IMR-90 (cell line): ENCODE results near the gene UGT2B15. TPM values are rescaled to one million over a fixed set of nuclear protein-coding genes. Genes with fewer than 3 reads are reported as not detected.

Source experiments
- ATAC-seq: fragments of 200-7000 bp; cut with Tn5 transposase; 2 replicates; pipeline ENCODE4 v1.9.1; 2020; ENCODE audit warnings: low read depth, mild to moderate bottlenecking, moderate library complexity
- BruUV-seq: library from RNA; stranded (reverse); fragments of 400-500 nt; replicated peaks from 2 replicates; lab custom pipeline; 2021; lab: Mats Ljungman, UMichigan
- CTCF ChIA-PET: fragments of 300-600 bp; formaldehyde crosslinking; extraction: SDS; loops from one replicate; lab custom pipeline; 2021; ENCODE audit warnings: antibody characterized with exemption; lab: Yijun Ruan, JAX
- POLR2A ChIA-PET: fragments of 300-600 bp; sonication (Branson Sonifier 250); formaldehyde crosslinking; loops from one replicate; lab custom pipeline; 2022; ENCODE audit warnings: antibody characterized with exemption; ENCODE audit not compliant: unreplicated experiment; lab: Charles Lee
- DNase-seq: peaks from one replicate; pipeline ENCODE4 v3.0.0; 2013
- H2AFZ ChIP-seq: replicated peaks from 2 replicates; pipeline ENCODE3; 2013; ENCODE audit warnings: low read length, mild to moderate bottlenecking; ENCODE audit not compliant: poor library complexity
- H2AK5ac ChIP-seq: 2 replicates; pipeline ENCODE4 v1.6.1; 2013; ENCODE audit warnings: low read depth, low read length, inconsistent platforms
- H2AK9ac ChIP-seq: replicated peaks from 2 replicates; pipeline ENCODE3; 2013; ENCODE audit warnings: mild to moderate bottlenecking, low read depth, low read length, moderate library complexity; ENCODE audit not compliant: poor library complexity
- H2BK120ac ChIP-seq: 2 replicates; pipeline ENCODE4 v1.6.1; 2013; ENCODE audit warnings: low read depth, low read length, inconsistent platforms
- H2BK15ac ChIP-seq: 3 replicates; pipeline ENCODE4 v1.6.1; 2013; ENCODE audit warnings: low read depth, low read length, inconsistent platforms
- H2BK20ac ChIP-seq: 2 replicates; pipeline ENCODE4 v1.6.1; 2013; ENCODE audit warnings: low read depth, mild to moderate bottlenecking, inconsistent platforms, low read length, moderate library complexity
- H2BK5ac ChIP-seq: 2 replicates; pipeline ENCODE4 v1.6.1; 2013; ENCODE audit warnings: mild to moderate bottlenecking, low read depth, low read length, inconsistent platforms; ENCODE audit not compliant: poor library complexity, severe bottlenecking
- H3K14ac ChIP-seq: replicated peaks from 2 replicates; pipeline ENCODE4 v1.6.1; 2013; ENCODE audit warnings: low read depth, low read length, inconsistent platforms
- H3K18ac ChIP-seq: 2 replicates; pipeline ENCODE4 v1.6.1; 2013; ENCODE audit warnings: low read depth, low read length, control low read depth
- H3K23ac ChIP-seq: 2 replicates; pipeline ENCODE4 v1.6.1; 2013; ENCODE audit warnings: low read depth, low read length, inconsistent platforms
- H3K27ac ChIP-seq: 2 replicates; pipeline ENCODE4 v1.5.1; 2013; ENCODE audit warnings: mild to moderate bottlenecking, control low read depth, low read length; ENCODE audit not compliant: insufficient read depth
- H3K27me3 ChIP-seq: 2 replicates; pipeline ENCODE4 v1.6.1; 2013; ENCODE audit warnings: low read length; ENCODE audit not compliant: control insufficient read depth, insufficient read depth
- H3K36me3 ChIP-seq: 2 replicates; pipeline ENCODE4 v1.6.1; 2013; ENCODE audit warnings: low read length, mixed read lengths; ENCODE audit not compliant: control insufficient read depth, insufficient read depth
- H3K4ac ChIP-seq: 2 replicates; pipeline ENCODE4 v1.6.1; 2013; ENCODE audit warnings: low read depth, low read length, inconsistent platforms
- H3K4me1 ChIP-seq: 2 replicates; pipeline ENCODE4 v1.6.1; 2013; ENCODE audit warnings: low read length, mixed read lengths; ENCODE audit not compliant: control insufficient read depth, insufficient read depth
- H3K4me2 ChIP-seq: 2 replicates; pipeline ENCODE4 v1.6.1; 2013; ENCODE audit warnings: low read depth, mild to moderate bottlenecking, control low read depth, low read length, moderate library complexity
- H3K4me3 ChIP-seq: 2 replicates; pipeline ENCODE4 v1.5.1; 2013; ENCODE audit warnings: low read depth, mild to moderate bottlenecking, control low read depth, low read length, moderate library complexity; ENCODE audit not compliant: insufficient read depth
- H3K56ac ChIP-seq: 2 replicates; pipeline ENCODE4 v1.6.1; 2013; ENCODE audit warnings: low read length, inconsistent platforms; ENCODE audit not compliant: insufficient read depth; ENCODE audit errors: extremely low read depth
- H3K79me1 ChIP-seq, 2 experiments: 2 replicates each; pipeline ENCODE4 v1.6.1; 2013; ENCODE audit warnings: low read length in 2 of 2, inconsistent platforms in 1 of 2, low read depth in 1 of 2
- H3K9ac ChIP-seq: 2 replicates; pipeline ENCODE4 v1.6.1; 2013; ENCODE audit warnings: low read depth, low read length, control low read depth
- H3K9me1 ChIP-seq: 2 replicates; pipeline ENCODE4 v1.6.1; 2013; ENCODE audit warnings: low read length, inconsistent platforms; ENCODE audit not compliant: insufficient read depth
- H3K9me3 ChIP-seq: 2 replicates; pipeline ENCODE4 v1.6.1; 2013; ENCODE audit warnings: low read length; ENCODE audit not compliant: control insufficient read depth, insufficient read depth
- H4K20me1 ChIP-seq: 2 replicates; pipeline ENCODE4 v1.6.1; 2013; ENCODE audit warnings: low read length, inconsistent platforms; ENCODE audit not compliant: insufficient read depth
- H4K5ac ChIP-seq: 2 replicates; pipeline ENCODE4 v1.6.1; 2013; ENCODE audit warnings: mild to moderate bottlenecking, low read depth, low read length, control low read depth
- H4K8ac ChIP-seq, 2 experiments: 2 replicates each; pipeline ENCODE4 v1.6.1; 2013; ENCODE audit warnings: low read depth in 2 of 2, low read length in 2 of 2, control low read depth in 1 of 2, inconsistent platforms in 1 of 2
- H4K91ac ChIP-seq: 2 replicates; pipeline ENCODE4 v1.6.1; 2013; ENCODE audit warnings: low read depth, low read length, inconsistent platforms; ENCODE audit not compliant: insufficient read depth
- BHLHE40 ChIP-seq: fragments of 150-350 bp; IDR thresholded peaks from 2 replicates; pipeline ENCODE4 v1.6.1; 2016; ENCODE audit warnings: mild to moderate bottlenecking, low read depth, low read length
- CEBPB ChIP-seq: IDR thresholded peaks from 2 replicates; pipeline ENCODE4 v1.6.1; 2012; ENCODE audit warnings: low read depth, low read length, improper control_type of control experiment
- CHD1 ChIP-seq: IDR thresholded peaks from 2 replicates; pipeline ENCODE4 v1.6.1; 2012; ENCODE audit warnings: low read depth, low read length, improper control_type of control experiment
- CTCF ChIP-seq: conservative IDR thresholded peaks from 2 replicates; pipeline ENCODE4 v1.5.1; 2012; ENCODE audit warnings: mild to moderate bottlenecking, low read depth, low read length, improper control_type of control experiment
- ELK1 ChIP-seq: fragments of 150-350 bp; IDR thresholded peaks from 2 replicates; pipeline ENCODE4 v1.6.1; 2016; ENCODE audit warnings: low read depth, mild to moderate bottlenecking, low read length, moderate library complexity, borderline replicate concordance
- FOS ChIP-seq: fragments of 150-350 bp; IDR thresholded peaks from 2 replicates; pipeline ENCODE4 v1.6.1; 2016; ENCODE audit warnings: low read depth, low read length
- MAFK ChIP-seq: IDR thresholded peaks from 2 replicates; pipeline ENCODE4 v1.6.1; 2012; ENCODE audit warnings: low read depth, low read length, improper control_type of control experiment
- MAZ ChIP-seq: IDR thresholded peaks from 2 replicates; pipeline ENCODE4 v1.6.1; 2012; ENCODE audit warnings: low read depth, mild to moderate bottlenecking, low read length, improper control_type of control experiment, moderate library complexity, borderline replicate concordance
- MXI1 ChIP-seq: IDR thresholded peaks from 2 replicates; pipeline ENCODE4 v1.6.1; 2012; ENCODE audit warnings: low read depth, mild to moderate bottlenecking, low read length, moderate library complexity, borderline replicate concordance
- NFE2L2 ChIP-seq: fragments of 150-350 bp; IDR thresholded peaks from 2 replicates; pipeline ENCODE4 v1.6.1; 2016; ENCODE audit warnings: low read depth, mild to moderate bottlenecking, low read length
- POLR2A ChIP-seq: IDR thresholded peaks from 2 replicates; pipeline ENCODE4 v1.6.1; 2012; ENCODE audit warnings: mild to moderate bottlenecking, low read depth, low read length
- RAD21 ChIP-seq: IDR thresholded peaks from 2 replicates; pipeline ENCODE4 v1.6.1; 2012; ENCODE audit warnings: low read length, improper control_type of control experiment
- RCOR1 ChIP-seq: IDR thresholded peaks from 2 replicates; pipeline ENCODE4 v1.6.1; 2012; ENCODE audit warnings: mild to moderate bottlenecking, low read length, improper control_type of control experiment; ENCODE audit not compliant: insufficient replicate concordance
- RFX5 ChIP-seq: IDR thresholded peaks from 2 replicates; pipeline ENCODE4 v1.8.0; 2012; ENCODE audit warnings: low read depth, mild to moderate bottlenecking, low read length, moderate library complexity
- SMC3 ChIP-seq: fragments of 150-350 bp; IDR thresholded peaks from 2 replicates; pipeline ENCODE4 v1.6.1; 2016; ENCODE audit warnings: low read depth, mild to moderate bottlenecking, antibody characterized with exemption, low read length, moderate library complexity
- USF2 ChIP-seq: fragments of 150-350 bp; IDR thresholded peaks from 2 replicates; pipeline ENCODE4 v1.6.1; 2017; ENCODE audit warnings: mild to moderate bottlenecking, antibody characterized with exemption, low read length, low read depth
- WGBS, 2 experiments: methylation state at CpG; one replicate each; pipeline versions ENCODE4 v1.1.5 to v1.1.7; 2013; ENCODE audit warnings: missing lambda C conversion rate in 2 of 2; ENCODE audit not compliant: insufficient read length in 1 of 2; ENCODE audit errors: extremely low coverage in 2 of 2; 5-methylcytosine and 5-hydroxymethylcytosine counted together
- dilution Hi-C: fragments of 300-500 bp; cut with HindIII; formaldehyde crosslinking; loops from one replicate; pipeline ENCODE4 v1.14.3; 2018; ENCODE audit warnings: low sequenced_read_pairs; ENCODE audit not compliant: unreplicated experiment
- in situ Hi-C: fragments of 300-500 bp; cut with MboI; formaldehyde crosslinking; loops from 3 replicates; pipeline ENCODE4 v1.14.3; 2019; ENCODE audit warnings: low sequenced_read_pairs, inconsistent platforms, mixed read lengths
- intact Hi-C: fragments of 100-400 bp; cut with micrococcal nuclease; formaldehyde crosslinking; loops from 2 replicates; pipeline ENCODE4 v1.10.0; 2022
- polyA plus RNA-seq, 3 experiments: library from polyadenylated mRNA; depleted of rRNA; stranded (reverse); fragments of >200 nt; gene quantifications; 2 replicates each; pipeline ENCODE4 v1.2.3, GENCODE V29; 2012; ENCODE audit warnings: low replicate concordance in 1 of 3
- total RNA-seq: library from RNA; depleted of rRNA; stranded (reverse); fragments of >200 nt; gene quantifications from 2 replicates; pipeline ENCODE4 v1.2.3, GENCODE V29; 2012

UGT2B15 gene
- total and polyA plus RNA-seq, 2 of the 4 experiments (the other 2 are of a cell fraction) = not detected

- H2BK15ac ChIP-seq = no peak overlapping the region
- H4K5ac ChIP-seq = no peak overlapping the region
- WGBS, 2 experiments = no CpG with 5 or more reads among the region's 1 CpG
- no peaks in the 10 kb centered on the region for H3K9me3 ChIP-seq
- H2AFZ ChIP-seq = no peak overlapping the region
- dilution Hi-C loops (no loop called here), in situ Hi-C loops (no loop called here), intact Hi-C loops (no loop called here)
- no peaks in the 10 kb centered on the region for H3K27me3 ChIP-seq
- no peak overlapping the region for H3K4ac ChIP-seq
- TF ChIP-seq BHLHE40 (no peak), MXI1 (no peak), NFE2L2 (no peak), FOS (no peak), RFX5 (no peak), MAZ (no peak), USF2 (no peak), ELK1 (no peak), RCOR1 (no peak), POLR2A (no peak), MAFK (no peak), SMC3 (no peak), RAD21 (no peak), CHD1 (no peak), CTCF (no peak), CEBPB (no peak)
- H3K4me3 ChIP-seq = no peak overlapping the region
- no peak overlapping the region for H2BK5ac ChIP-seq
- H3K9me1 ChIP-seq = no peaks in the 10 kb centered on the region
- H3K36me3 ChIP-seq = no peaks in the 10 kb centered on the region
- ChIA-PET POLR2A (no interaction called here), CTCF (no interaction called here)
- BruUV-seq = no TSS peak
- no peak overlapping the region for H3K9ac ChIP-seq
- H3K18ac ChIP-seq = no peak overlapping the region
- H4K20me1 ChIP-seq = no peaks in the 10 kb centered on the region
- H4K91ac ChIP-seq = no peak overlapping the region
- no peaks in the 10 kb centered on the region for H3K4me1 ChIP-seq
- no peak overlapping the region for H4K8ac ChIP-seq
- H2BK20ac ChIP-seq = no peak overlapping the region
- H3K4me2 ChIP-seq = no peak overlapping the region
- H2AK5ac ChIP-seq = no peak overlapping the region
- H2AK9ac ChIP-seq = no peak overlapping the region
- DNase-seq (no peak), ATAC-seq (no peak)
- H3K23ac ChIP-seq = no peak overlapping the region
- H2BK120ac ChIP-seq = no peak overlapping the region
- no peak overlapping the region for H3K56ac ChIP-seq
- no peaks in the 10 kb centered on the region for H3K79me1 ChIP-seq
- H3K27ac ChIP-seq = no peak overlapping the region
- no peak overlapping the region for H3K14ac ChIP-seq
Observed at GRCh38 chr4:68651932-68652331, 18.5 kb downstream of the UGT2B15 start.
